ENCODE results near the gene C16orf82. TPM values are rescaled to one million over a fixed set of nuclear protein-coding genes. Genes with fewer than 3 reads are reported as not detected.

Gene C16orf82
- total RNA-seq, 2 experiments from 2014 or later = not detected

- H3K9me3 Mint-ChIP-seq = no peaks in the 10 kb centered on the region
- no peak overlapping the region for H3K27ac Mint-ChIP-seq
- intact Hi-C loops (cut with micrococcal nuclease) = no loop called here
- ATAC-seq (no peak), DNase-seq (no peak)
- ChIA-PET CTCF (no interaction called here), POLR2A (interaction anchor here (0.6 kb wide), 1 partner anchor 708 kb away, joined by 4 read pairs; no protein-coding TSS in a partner anchor)
- no peaks in the 10 kb centered on the region for H3K36me3 Mint-ChIP-seq (ENCODE audit: low read depth)
- H3K4me3 Mint-ChIP-seq = no peak overlapping the region
- no peak for TF ChIP-seq CTCF (IDR thresholded peaks at IDR 0.05)
- H3K27me3 Mint-ChIP-seq = peaks cover 3% of the 10 kb centered on the region
- no peaks in the 10 kb centered on the region for H3K4me1 Mint-ChIP-seq (ENCODE audit: low read depth)
These were observed 38.1 kb upstream of the C16orf82 start for GRCh38 chr16:27028591-27029110.

- no peak for TF ChIP-seq CTCF (IDR thresholded peaks at IDR 0.05)
- no peak overlapping the region for H3K27ac Mint-ChIP-seq
- DNase-seq = no peak
- intact Hi-C loops (cut with micrococcal nuclease) = no loop called here
- ChIA-PET POLR2A (no interaction called here), CTCF (no interaction called here)
- no peaks in the 10 kb centered on the region for H3K36me3 Mint-ChIP-seq (ENCODE audit: low read depth)
- no peak for ATAC-seq
- H3K4me1 Mint-ChIP-seq (ENCODE audit: low read depth) = no peaks in the 10 kb centered on the region
- no peak overlapping the region for H3K4me3 Mint-ChIP-seq
- H3K9me3 Mint-ChIP-seq = no peaks in the 10 kb centered on the region
- peaks cover 3% of the 10 kb centered on the region for H3K27me3 Mint-ChIP-seq
These were observed 37.2 kb upstream of the C16orf82 start for GRCh38 chr16:27029525-27029924.

- ChIA-PET POLR2A (interaction anchor here (1.5 kb wide), 1 partner anchor 16 kb away, joined by 3 read pairs; no protein-coding TSS in a partner anchor), CTCF (interaction anchor here (1.4 kb wide), 1 partner anchor 76 kb away, joined by 3 read pairs; no protein-coding TSS in a partner anchor)
- Mint-ChIP-seq H3K4me1 (ENCODE audit: low read depth) (no peaks in the 10 kb centered on the region), H3K4me3 (no peak overlapping the region), H3K27me3 (peaks cover 2% of the 10 kb centered on the region), H3K9me3 (no peaks in the 10 kb centered on the region), H3K27ac (no peak overlapping the region), H3K36me3 (ENCODE audit: low read depth) (no peaks in the 10 kb centered on the region)
- ATAC-seq (no peak), DNase-seq (no peak)
- intact Hi-C loops (cut with micrococcal nuclease) = no loop called here
- no peak for TF ChIP-seq CTCF (IDR thresholded peaks at IDR 0.05)
These were observed 33.3 kb upstream of the C16orf82 start for GRCh38 chr16:27033281-27033979.

DNA sequence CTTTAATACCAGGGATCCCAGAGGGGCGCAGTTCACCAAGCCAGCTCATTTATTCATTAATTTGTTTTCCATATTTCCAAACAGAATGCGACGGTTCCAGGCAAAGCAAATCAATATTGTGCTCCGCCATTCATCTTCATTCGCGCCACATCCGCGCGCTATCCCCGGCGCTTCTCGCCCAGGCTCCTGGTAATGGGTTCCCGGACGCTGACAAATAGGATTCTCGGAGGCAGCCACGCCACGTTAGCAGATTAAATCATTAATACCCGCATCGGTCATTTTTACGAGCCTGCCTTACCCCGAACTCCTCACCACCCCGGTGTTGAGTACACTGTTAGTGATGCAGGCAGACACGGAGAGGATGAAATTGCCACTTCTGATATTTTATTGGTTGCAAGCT lies 26.0 kb upstream of the C16orf82 start:
- Mint-ChIP-seq H3K4me3 (no peak overlapping the region), H3K36me3 (ENCODE audit: low read depth) (no peaks in the 10 kb centered on the region), H3K4me1 (ENCODE audit: low read depth) (no peaks in the 10 kb centered on the region), H3K27ac (no peak overlapping the region), H3K27me3 (peaks cover 1% of the 10 kb centered on the region), H3K9me3 (no peaks in the 10 kb centered on the region)
- no peak for DNase-seq
- intact Hi-C loops (cut with micrococcal nuclease) = no loop called here
- CTCF ChIA-PET = no interaction called here
- no peak for ATAC-seq
- TF ChIP-seq CTCF (IDR thresholded peaks at IDR 0.05) = no peak
- POLR2A ChIA-PET = no interaction called here

DNA sequence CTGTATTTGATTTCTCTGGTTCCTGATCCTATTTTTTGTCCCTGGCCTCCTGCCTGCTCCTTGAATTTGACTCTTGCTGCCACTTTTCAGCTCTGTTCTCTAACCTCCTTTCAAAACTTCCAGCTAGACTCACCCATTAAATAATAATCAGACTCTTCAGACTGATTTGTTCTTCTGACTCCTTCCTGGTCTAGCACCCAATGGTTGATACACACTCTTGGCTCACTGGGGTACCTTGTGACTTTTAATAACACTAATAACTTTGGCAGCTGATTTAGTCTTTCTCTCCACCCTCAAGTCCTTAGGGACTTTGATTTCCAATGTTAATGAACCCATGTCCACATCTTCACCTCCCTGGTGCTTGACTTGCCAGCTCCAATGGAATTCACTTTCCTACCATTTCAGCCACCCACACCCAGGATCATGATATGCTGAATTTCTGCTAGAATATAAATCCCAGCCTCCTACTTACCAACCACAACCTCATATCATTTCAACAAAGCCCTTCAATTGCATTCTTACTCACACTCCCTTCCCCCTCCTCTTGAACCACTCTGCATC lies 19.7 kb upstream of the C16orf82 start:
- no peaks in the 10 kb centered on the region for H3K9me3 Mint-ChIP-seq
- ATAC-seq = no peak
- no peak for DNase-seq
- ChIA-PET POLR2A (no interaction called here), CTCF (no interaction called here)
- H3K27ac Mint-ChIP-seq = no peak overlapping the region
- no peak overlapping the region for H3K4me3 Mint-ChIP-seq
- no peaks in the 10 kb centered on the region for H3K4me1 Mint-ChIP-seq (ENCODE audit: low read depth)
- no peaks in the 10 kb centered on the region for H3K36me3 Mint-ChIP-seq (ENCODE audit: low read depth)
- no peaks in the 10 kb centered on the region for H3K27me3 Mint-ChIP-seq
- intact Hi-C loops (cut with micrococcal nuclease) = no loop called here
- no peak for TF ChIP-seq CTCF (IDR thresholded peaks at IDR 0.05)

All from activated CD8-positive, alpha-beta T cell treated with anti-CD3 and anti-CD28 coated beads for 36 hours (primary cell).